ENCODE data around the gene HNRNPC.
"Not testable (repeated sequence)": the region's sequence is repeated elsewhere in the genome, so short reads cannot be mapped to it uniquely, and the experiment has no call there.

HNRNPC gene

GRCh38 chr14:21244544-21244943, 24.7 kb downstream of the HNRNPC start:
- DNase-seq (ENCODE audit: low spot score), result no peak

- peak; percentile 54 for DNase-seq (ENCODE audit: low spot score)
These were observed 27.9 kb downstream of the HNRNPC start for GRCh38 chr14:21241218-21241819.

GRCh38 chr14:21240417-21240816, 28.8 kb downstream of the HNRNPC start:
- no peak for DNase-seq (ENCODE audit: low spot score)

GRCh38 chr14:21238823-21239518, 30.3 kb downstream of the HNRNPC start:
- no peak for DNase-seq (ENCODE audit: low spot score)

GRCh38 chr14:21236948-21237797, 32.1 kb downstream of the HNRNPC start:
- no peak for DNase-seq (ENCODE audit: low spot score)

GRCh38 chr14:21234112-21234511, 35.1 kb downstream of the HNRNPC start:
- no peak for DNase-seq (ENCODE audit: low spot score)

- peak; percentile 38 for DNase-seq (ENCODE audit: low spot score)
These were observed 35.7 kb downstream of the HNRNPC start for GRCh38 chr14:21233457-21234076.

GRCh38 chr14:21231020-21231652, 38.1 kb downstream of the HNRNPC start:
- DNase-seq (ENCODE audit: low spot score), result peak; percentile 43

- peak; percentile 66 for DNase-seq (ENCODE audit: low spot score)
These were observed 39.4 kb downstream of the HNRNPC start for GRCh38 chr14:21229821-21230220.

- no peak for DNase-seq (ENCODE audit: low spot score)
These were observed 41.3 kb downstream of the HNRNPC start for GRCh38 chr14:21227981-21228380.

- DNase-seq (ENCODE audit: low spot score), result no peak
These were observed 42.1 kb downstream of the HNRNPC start for GRCh38 chr14:21227150-21227549.

- DNase-seq (ENCODE audit: low spot score), result no peak
These were observed 42.8 kb downstream of the HNRNPC start for GRCh38 chr14:21226467-21226866.

GRCh38 chr14:21225164-21225563, 44.1 kb downstream of the HNRNPC start:
- not testable (repeated sequence) for DNase-seq (ENCODE audit: low spot score)

- DNase-seq (ENCODE audit: low spot score), result peak; percentile 16
These were observed 48.3 kb downstream of the HNRNPC start for GRCh38 chr14:21220874-21221477.

- no peak for DNase-seq (ENCODE audit: low spot score)
These were observed 49.6 kb downstream of the HNRNPC start for GRCh38 chr14:21219561-21220111.

- DNase-seq (ENCODE audit: low spot score), result no peak
These were observed 50.1 kb downstream of the HNRNPC start for GRCh38 chr14:21219120-21219519.

GRCh38 chr14:21215879-21216251, 53.4 kb downstream of the HNRNPC start:
- peak; percentile 27 for DNase-seq (ENCODE audit: low spot score)

- DNase-seq (ENCODE audit: low spot score), result no peak
These were observed 53.9 kb downstream of the HNRNPC start for GRCh38 chr14:21215130-21215878.

- no peak for DNase-seq (ENCODE audit: low spot score)
These were observed 55.6 kb downstream of the HNRNPC start for GRCh38 chr14:21213652-21214051.

- DNase-seq (ENCODE audit: low spot score), result not testable (repeated sequence)
These were observed 56.4 kb downstream of the HNRNPC start for GRCh38 chr14:21212824-21213223.

GRCh38 chr14:21211509-21211908, 57.7 kb downstream of the HNRNPC start:
- DNase-seq (ENCODE audit: low spot score), result no peak

Measured in CD4-positive, alpha-beta T cell treated with Interleukin-2 at 100 ng/mL for 4 hours (primary cell).